T-cell (primary cell): ENCODE measurements around the gene CCSER1. TPM values are rescaled to one million over a fixed set of nuclear protein-coding genes. Genes with fewer than 3 reads are reported as not detected.

ENCODE experiments used
- ATAC-seq, 4 experiments: fragments of 200-7000 bp in 3 of 4; fragments of 150-1000 bp in 1 of 4; cut with Tn5 transposase; replicated peaks in 1 of 4; 1 replicate in 3 of 4; 2 replicates in 1 of 4; pipeline ENCODE4 v1.10.0; 2021; ENCODE audit warnings: moderate library complexity in 3 of 4, mild to moderate bottlenecking in 2 of 4, moderate number of reproducible peaks in 1 of 4
- CTCF ChIA-PET, 2 donors: fragments of 300-600 bp; sonication (Branson Sonifier 250); formaldehyde crosslinking; loops; one replicate each; lab custom pipeline; 2022; ENCODE audit warnings: antibody characterized with exemption in 2 of 2; lab: Charles Lee
- POLR2A ChIA-PET, 2 donors: fragments of 300-600 bp; sonication (Branson Sonifier 250); formaldehyde crosslinking; loops; one replicate each; lab custom pipeline; 2022; ENCODE audit warnings: antibody characterized with exemption in 2 of 2; lab: Charles Lee
- DNase-seq, 35 experiments: peaks; one replicate each; pipeline versions ENCODE4 v3.0.0 to v3.0.0-alpha.2; 2013 to 2023
- H3K27ac ChIP-seq: one replicate; pipeline ENCODE4 v1.5.1; 2013; ENCODE audit warnings: low read length
- H3K27me3 ChIP-seq, 2 experiments: replicated peaks in 1 of 2; 1 replicate in 1 of 2; 2 replicates in 1 of 2; pipeline versions ENCODE4 v1.6.1 to v1.7.0; 2013; ENCODE audit warnings: low read length in 1 of 2, mixed read lengths in 1 of 2; ENCODE audit not compliant: control insufficient read depth in 2 of 2, insufficient read depth in 2 of 2; ENCODE audit errors: extremely low read depth in 1 of 2
- H3K36me3 ChIP-seq, 2 donors: 1 replicate in 1 of 2; 2 replicates in 1 of 2; pipeline versions ENCODE4 v1.6.1 to v1.7.0; 2013; ENCODE audit warnings: low read length in 1 of 2; ENCODE audit not compliant: control insufficient read depth in 2 of 2, insufficient read depth in 1 of 2; ENCODE audit errors: extremely low read depth in 1 of 2
- H3K4me1 ChIP-seq, 2 experiments: 1 replicate in 1 of 2; 2 replicates in 1 of 2; pipeline versions ENCODE4 v1.6.1 to v1.7.0; 2013; ENCODE audit warnings: low read length in 2 of 2, mixed read lengths in 1 of 2; ENCODE audit not compliant: insufficient read depth in 2 of 2, control insufficient read depth in 1 of 2; ENCODE audit errors: extremely low read depth in 1 of 2
- H3K4me3 ChIP-seq, 2 donors: 1 replicate in 1 of 2; 2 replicates in 1 of 2; pipeline versions ENCODE4 v1.5.1 to v1.7.0; 2013; ENCODE audit warnings: mild to moderate bottlenecking in 2 of 2, low read length in 1 of 2, moderate library complexity in 1 of 2; ENCODE audit not compliant: control insufficient read depth in 1 of 2; ENCODE audit errors: extremely low read depth in 1 of 2
- H3K9me3 ChIP-seq: 2 replicates; pipeline ENCODE4 v1.7.0; 2013
- H3K27ac Mint-ChIP-seq, 2 donors: one replicate each; pipeline ENCODE4 v1.8.0; 2020 to 2021; ENCODE audit warnings: mild to moderate bottlenecking in 2 of 2, mixed read lengths in 2 of 2
- H3K27me3 Mint-ChIP-seq, 2 donors: one replicate each; pipeline ENCODE4 v1.8.0; 2021 to 2022; ENCODE audit warnings: mixed read lengths in 2 of 2
- H3K36me3 Mint-ChIP-seq: one replicate; pipeline ENCODE4 v1.8.0; 2021; ENCODE audit warnings: mixed read lengths
- H3K4me1 Mint-ChIP-seq, 3 donors: one replicate each; pipeline ENCODE4 v1.8.0; 2020 to 2022; ENCODE audit warnings: mixed read lengths in 3 of 3, mild to moderate bottlenecking in 1 of 3
- H3K4me3 Mint-ChIP-seq, 3 donors: one replicate each; pipeline ENCODE4 v1.8.0; 2020 to 2022; ENCODE audit warnings: mild to moderate bottlenecking in 3 of 3, mixed read lengths in 3 of 3, moderate library complexity in 3 of 3
- H3K9me3 Mint-ChIP-seq, 3 donors: one replicate each; pipeline ENCODE4 v1.8.0; 2020 to 2022; ENCODE audit warnings: mixed read lengths in 3 of 3
- WGBS: methylation state at CpG from one replicate; pipeline ENCODE4 v1.1.5; 2013; ENCODE audit warnings: missing lambda C conversion rate; ENCODE audit not compliant: insufficient coverage; 5-methylcytosine and 5-hydroxymethylcytosine counted together
- total RNA-seq, 35 experiments: library from RNA in 6 of 35; stranded (reverse) in 6 of 35; fragments of 120-200 nt in 1 of 35; gene quantifications; one replicate each; pipeline versions ENCODE4 v1.2.1 to v1.2.4 and lab custom pipeline; 2013 to 2026

CCSER1 gene
- total RNA-seq, 5 donors from 2014 or later (not counting 1 experiment from before 2014, with no cell fraction given), result 0.35 to 1.4 (median 0.98) TPM

DNA sequence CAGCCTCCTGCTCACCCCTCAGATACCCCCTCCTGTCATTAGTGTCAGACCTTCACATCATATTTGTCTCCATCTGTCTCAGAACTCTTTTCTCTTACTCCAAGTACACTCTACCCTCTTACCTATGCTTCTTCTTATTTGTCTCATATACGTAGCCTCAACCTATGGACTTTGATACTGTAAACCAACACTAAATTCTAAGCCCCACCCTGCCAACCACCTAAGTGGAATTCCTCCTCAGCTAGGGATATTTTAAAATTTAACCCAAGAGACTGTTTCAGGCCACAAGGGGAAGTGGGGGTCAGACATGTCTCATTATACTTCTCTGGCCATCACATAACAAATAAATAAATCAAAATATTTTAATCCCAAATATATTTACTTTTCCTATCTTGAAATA, 1398.4 kb downstream of the CCSER1 start:
- POLR2A ChIA-PET, result no interaction called here
- WGBS, result no CpG with 5 or more reads among the region's 1 CpG
- Mint-ChIP-seq H3K4me1 (no peaks in the 10 kb centered on the region), H3K9me3 (peaks cover 5 to 25% (median 8%) of the 10 kb centered on the region in 3 donors), H3K4me3 (no peak overlapping the region), H3K27ac (no peak overlapping the region), H3K27me3 (no peaks in the 10 kb centered on the region), H3K36me3 (no peaks in the 10 kb centered on the region)
- no peak overlapping the region for H3K4me3 ChIP-seq
- no peaks in the 10 kb centered on the region for H3K27me3 ChIP-seq
- no peak for ATAC-seq
- H3K9me3 ChIP-seq, result no peaks in the 10 kb centered on the region
- no peaks in the 10 kb centered on the region for H3K4me1 ChIP-seq
- H3K36me3 ChIP-seq, result no peaks in the 10 kb centered on the region
- H3K27ac ChIP-seq, result no peak overlapping the region
- CTCF ChIA-PET, result no interaction called here
- DNase-seq, result no peak

DNA sequence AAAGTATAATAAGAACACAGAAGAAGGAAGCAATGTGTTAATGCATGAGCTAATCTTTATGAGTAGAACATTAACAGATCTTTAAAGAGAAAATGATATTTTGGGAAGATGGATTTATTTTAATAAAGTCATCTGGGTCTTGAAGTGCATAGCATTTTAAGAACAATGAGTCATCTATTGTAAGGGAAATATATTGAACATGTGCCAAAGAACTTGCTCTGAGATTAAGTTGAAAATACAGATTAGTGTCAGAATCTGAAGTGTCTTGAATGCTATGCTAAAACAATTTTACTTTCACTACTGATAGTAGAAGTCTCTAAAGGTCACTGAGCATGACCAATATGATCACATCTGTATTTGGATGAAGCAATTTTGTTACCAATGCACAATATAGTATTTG, 1399.9 kb downstream of the CCSER1 start:
- POLR2A ChIA-PET, result no interaction called here
- DNase-seq (no peak), ATAC-seq (no peak)
- no peaks in the 10 kb centered on the region for H3K27me3 Mint-ChIP-seq
- H3K27ac ChIP-seq, result no peak overlapping the region
- no peaks in the 10 kb centered on the region for H3K36me3 Mint-ChIP-seq
- no peaks in the 10 kb centered on the region for H3K27me3 ChIP-seq
- H3K4me3 ChIP-seq, result no peak overlapping the region
- no peak overlapping the region for H3K27ac Mint-ChIP-seq
- peaks cover 5 to 25% (median 10%) of the 10 kb centered on the region in 3 donors for H3K9me3 Mint-ChIP-seq
- no peak overlapping the region for H3K4me3 Mint-ChIP-seq
- H3K9me3 ChIP-seq, result no peaks in the 10 kb centered on the region
- H3K4me1 Mint-ChIP-seq, result no peaks in the 10 kb centered on the region
- CTCF ChIA-PET, result no interaction called here
- H3K36me3 ChIP-seq, result no peaks in the 10 kb centered on the region
- H3K4me1 ChIP-seq, result no peaks in the 10 kb centered on the region

DNA sequence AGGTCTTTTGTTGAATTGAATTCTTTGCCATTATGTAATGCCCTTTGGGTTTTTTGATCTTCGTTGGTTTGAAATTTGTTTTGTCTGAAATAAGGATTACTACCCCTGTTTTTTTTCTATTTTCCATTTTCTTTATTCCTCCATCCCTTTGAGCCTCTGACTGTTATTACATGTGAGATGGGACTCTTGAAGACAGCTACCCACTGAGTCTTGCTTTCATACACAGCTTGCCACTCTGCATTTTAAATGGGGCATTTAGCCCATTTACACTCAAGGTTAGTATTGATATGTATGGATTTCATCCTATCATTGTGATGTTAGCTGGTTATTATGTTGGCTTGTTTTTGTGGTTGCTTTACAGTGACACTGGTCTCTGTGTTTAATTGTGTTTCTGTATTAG, 1440.4 kb downstream of the CCSER1 start:
- Mint-ChIP-seq H3K4me3 (no peak overlapping the region), H3K4me1 (no peaks in the 10 kb centered on the region), H3K36me3 (no peaks in the 10 kb centered on the region), H3K27ac (no peak overlapping the region), H3K27me3 (no peaks in the 10 kb centered on the region), H3K9me3 (peaks cover 34 to 38% (median 36%) of the 10 kb centered on the region in 3 donors)
- no peaks in the 10 kb centered on the region for H3K27me3 ChIP-seq
- CTCF ChIA-PET, result no interaction called here
- H3K36me3 ChIP-seq, result no peaks in the 10 kb centered on the region
- H3K27ac ChIP-seq, result no peak overlapping the region
- no peaks in the 10 kb centered on the region for H3K9me3 ChIP-seq
- no peaks in the 10 kb centered on the region for H3K4me1 ChIP-seq
- ATAC-seq (no peak), DNase-seq (no peak)
- POLR2A ChIA-PET, result no interaction called here
- no peak overlapping the region for H3K4me3 ChIP-seq
- WGBS, result no CpG with 5 or more reads among the region's 1 CpG

DNA sequence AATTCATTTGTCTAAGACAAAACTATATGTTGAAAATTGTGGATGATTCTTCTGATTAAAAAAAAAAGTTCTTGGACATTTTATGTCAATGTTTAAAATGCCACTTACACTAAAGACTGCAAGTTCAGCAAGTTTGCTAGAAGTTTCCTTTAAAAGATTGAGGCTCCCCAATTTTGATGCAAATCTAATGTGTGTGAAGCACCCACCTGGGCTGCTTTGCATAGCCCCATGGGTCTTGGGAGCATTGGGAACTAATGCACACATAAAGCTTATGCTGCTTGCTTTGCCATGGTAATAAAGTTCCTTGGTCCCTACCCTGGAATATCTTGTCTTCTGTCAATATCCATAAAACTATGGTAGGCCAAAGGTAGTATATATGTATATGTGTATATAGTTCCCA, 1450.7 kb downstream of the CCSER1 start:
- Histone ChIP-seq H3K4me3 (no peak overlapping the region), H3K36me3 (no peaks in the 10 kb centered on the region), H3K27ac (no peak overlapping the region), H3K27me3 (no peaks in the 10 kb centered on the region), H3K9me3 (no peaks in the 10 kb centered on the region), H3K4me1 (no peaks in the 10 kb centered on the region)
- no peaks in the 10 kb centered on the region for H3K36me3 Mint-ChIP-seq
- ATAC-seq (no peak), DNase-seq (no peak)
- ChIA-PET CTCF (no interaction called here), POLR2A (no interaction called here)
- no peak overlapping the region for H3K4me3 Mint-ChIP-seq
- H3K27me3 Mint-ChIP-seq, result no peaks in the 10 kb centered on the region
- peaks cover 0 to 7% (median 4%) of the 10 kb centered on the region in 3 donors for H3K9me3 Mint-ChIP-seq
- H3K27ac Mint-ChIP-seq, result no peak overlapping the region
- H3K4me1 Mint-ChIP-seq, result no peaks in the 10 kb centered on the region

DNA sequence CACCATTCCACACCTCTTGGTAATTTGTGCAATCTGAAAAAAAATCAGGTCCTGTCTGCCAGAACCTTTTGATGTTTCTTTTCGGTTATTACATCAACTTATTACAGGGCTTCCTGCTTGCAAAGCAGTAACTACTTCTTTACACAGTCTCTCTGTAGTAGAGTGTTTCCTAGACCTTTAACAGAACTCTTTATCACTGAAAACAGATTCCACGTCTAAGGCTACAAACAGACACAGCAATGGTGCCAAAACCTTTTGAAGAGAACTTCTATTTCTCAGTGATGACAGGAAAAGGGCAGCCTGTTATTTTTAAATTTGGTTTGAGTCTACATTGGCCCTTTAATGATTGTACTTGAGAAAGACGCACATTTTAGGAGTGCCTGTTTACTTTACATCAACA, 1463.1 kb downstream of the CCSER1 start:
- no peaks in the 10 kb centered on the region for H3K4me1 Mint-ChIP-seq
- H3K9me3 Mint-ChIP-seq, result peaks cover 0 to 14% (median 3%) of the 10 kb centered on the region in 3 donors
- H3K4me3 ChIP-seq, result no peak overlapping the region
- DNase-seq, result no peak
- no peaks in the 10 kb centered on the region for H3K27me3 ChIP-seq
- no peak for ATAC-seq
- H3K4me1 ChIP-seq, result no peaks in the 10 kb centered on the region
- no peaks in the 10 kb centered on the region for H3K36me3 Mint-ChIP-seq
- ChIA-PET POLR2A (no interaction called here), CTCF (no interaction called here)
- no peaks in the 10 kb centered on the region for H3K9me3 ChIP-seq
- H3K4me3 Mint-ChIP-seq, result no peak overlapping the region
- no peaks in the 10 kb centered on the region for H3K27me3 Mint-ChIP-seq
- H3K27ac Mint-ChIP-seq, result no peak overlapping the region
- no peak overlapping the region for H3K27ac ChIP-seq
- no peaks in the 10 kb centered on the region for H3K36me3 ChIP-seq
- WGBS, result no CpG with 5 or more reads among the region's 3 CpGs

DNA sequence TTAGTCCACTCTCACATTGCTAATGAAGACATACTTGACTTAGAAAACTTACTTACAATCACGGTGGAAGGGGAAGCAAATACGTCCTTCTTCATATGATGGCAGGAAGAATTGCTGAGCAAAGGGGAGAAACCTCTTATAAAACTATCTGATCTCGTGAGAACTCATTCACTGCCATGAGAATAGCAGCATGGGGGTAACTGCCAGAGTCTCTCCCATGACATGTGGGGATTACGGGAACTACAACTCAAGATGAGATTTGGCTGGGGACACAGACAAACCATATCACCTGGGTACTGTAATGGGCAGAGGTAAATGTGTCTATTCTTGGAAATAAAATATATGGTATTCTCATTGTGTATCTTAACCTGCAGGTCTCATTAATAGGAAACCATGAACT, 1464.9 kb downstream of the CCSER1 start:
- H3K4me3 Mint-ChIP-seq, result no peak overlapping the region
- H3K9me3 Mint-ChIP-seq, result peaks cover 0 to 8% (median 3%) of the 10 kb centered on the region in 3 donors
- Histone ChIP-seq H3K9me3 (no peaks in the 10 kb centered on the region), H3K27me3 (no peaks in the 10 kb centered on the region), H3K4me3 (no peak overlapping the region), H3K4me1 (no peaks in the 10 kb centered on the region), H3K27ac (no peak overlapping the region), H3K36me3 (no peaks in the 10 kb centered on the region)
- CTCF ChIA-PET, result no interaction called here
- H3K27me3 Mint-ChIP-seq, result no peaks in the 10 kb centered on the region
- H3K36me3 Mint-ChIP-seq, result no peaks in the 10 kb centered on the region
- H3K4me1 Mint-ChIP-seq, result no peaks in the 10 kb centered on the region
- DNase-seq (no peak), ATAC-seq (no peak)
- H3K27ac Mint-ChIP-seq, result no peak overlapping the region
- no CpG with 5 or more reads among the region's 4 CpGs for WGBS
- POLR2A ChIA-PET, result no interaction called here

DNA sequence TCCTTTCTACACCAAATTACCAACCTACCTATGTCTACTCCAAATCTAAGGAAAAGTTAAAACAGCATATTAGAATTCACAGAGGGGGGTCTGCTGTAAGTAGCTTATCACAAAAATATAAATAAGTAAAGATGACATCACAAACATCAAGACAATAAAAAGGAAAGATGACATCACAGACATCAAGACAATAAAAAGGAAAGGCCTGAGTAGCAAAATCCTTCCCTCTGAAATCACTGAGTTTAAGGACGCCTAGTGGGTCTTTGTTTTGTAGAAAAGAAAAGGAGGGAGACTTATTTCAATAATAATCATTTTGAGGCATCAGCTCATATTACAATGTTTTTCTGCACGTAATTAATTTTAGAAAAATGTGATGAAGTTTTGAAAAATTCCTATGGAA, 1469.5 kb downstream of the CCSER1 start:
- CTCF ChIA-PET, result interaction anchor here (0.6 to 0.9 kb wide), 2 partner anchors 49 to 1493 kb away, joined by 3 read pairs; no protein-coding TSS in a partner anchor
- no peak overlapping the region for H3K4me3 ChIP-seq
- no peaks in the 10 kb centered on the region for H3K9me3 ChIP-seq
- Mint-ChIP-seq H3K27ac (no peak overlapping the region), H3K36me3 (no peaks in the 10 kb centered on the region), H3K27me3 (no peaks in the 10 kb centered on the region), H3K4me3 (no peak overlapping the region), H3K9me3 (peaks cover 3 to 8% (median 3%) of the 10 kb centered on the region in 3 donors), H3K4me1 (no peaks in the 10 kb centered on the region)
- H3K36me3 ChIP-seq, result no peaks in the 10 kb centered on the region
- ATAC-seq (no peak), DNase-seq (no peak)
- H3K4me1 ChIP-seq, result no peaks in the 10 kb centered on the region
- no peaks in the 10 kb centered on the region for H3K27me3 ChIP-seq
- WGBS, result no CpG with 5 or more reads among the region's 2 CpGs
- POLR2A ChIA-PET, result no interaction called here
- H3K27ac ChIP-seq, result no peak overlapping the region
